HepG2 (cell line): ENCODE results near the gene COL4A2. TPM values are rescaled to one million over a fixed set of nuclear protein-coding genes. Genes with fewer than 3 reads are reported as not detected.
A peak's percentile ranks its signal among the peaks of the same experiment; 100 is the strongest.

Experiments used
- ATAC-seq: fragments of 200-7000 bp; cut with Tn5 transposase; 3 replicates; pipeline ENCODE4 v1.9.1; 2020; ENCODE audit warnings: mild to moderate bottlenecking, moderate library complexity
- BruUV-seq: library from RNA; stranded (reverse); fragments of 400-500 nt; replicated peaks from 2 replicates; lab custom pipeline; 2021; lab: Mats Ljungman, UMichigan
- CTCF ChIA-PET: fragments of 300-600 bp; formaldehyde crosslinking; extraction: SDS; loops from one replicate; lab custom pipeline; 2021; ENCODE audit warnings: low total read pairs, inconsistent platforms, low intra/inter-chr PET ratio; lab: Yijun Ruan, JAX
- POLR2A ChIA-PET: fragments of 350-600 bp; sonication (Branson Sonifier 250); formaldehyde crosslinking; loops from one replicate; lab custom pipeline; 2020; ENCODE audit warnings: antibody characterized with exemption, inconsistent platforms; lab: Yijun Ruan, JAX
- DNase-seq: peaks from one replicate; pipeline ENCODE4 v3.0.0-alpha.2; 2015; ENCODE audit warnings: low spot score
- FAIRE-seq: peaks from 3 replicates; lab custom pipeline; 2011; peaks lifted over from hg19 to GRCh38; lab: Jason Lieb, UNC
- H2AFZ ChIP-seq: one replicate; pipeline ENCODE4 v1.6.1; 2011; ENCODE audit warnings: low read length, inconsistent platforms
- H3K27ac ChIP-seq: fragments of 300-600 bp; 3 replicates; pipeline ENCODE4 v1.8.0; 2011; ENCODE audit warnings: mixed run types, mild to moderate bottlenecking, mixed read lengths, low read length, inconsistent platforms; ENCODE audit not compliant: insufficient read depth; ENCODE audit errors: extremely low read length
- H3K27me3 ChIP-seq, 2 experiments: fragments of 200-600 bp in 1 of 2; 2 replicates in 1 of 2; 3 replicates in 1 of 2; pipeline versions ENCODE4 v1.6.0 to v1.8.0; 2011; ENCODE audit warnings: low read length in 2 of 2, mild to moderate bottlenecking in 2 of 2, moderate library complexity in 2 of 2, inconsistent platforms in 1 of 2; ENCODE audit not compliant: insufficient read depth in 2 of 2, control insufficient read depth in 1 of 2
- H3K36me3 ChIP-seq, 2 experiments: fragments of 200-600 bp in 1 of 2; replicated peaks in 1 of 2; 2 replicates in 1 of 2; 3 replicates in 1 of 2; pipeline versions ENCODE4 v1.5.1 to v1.8.0; 2011; ENCODE audit warnings: low read length in 2 of 2, inconsistent platforms in 1 of 2; ENCODE audit not compliant: insufficient read depth in 2 of 2, control insufficient read depth in 1 of 2
- H3K4me1 ChIP-seq: 2 replicates; pipeline ENCODE4 v1.5.1; 2012; ENCODE audit warnings: low read length, inconsistent platforms; ENCODE audit not compliant: insufficient read depth
- H3K4me2 ChIP-seq: 2 replicates; pipeline ENCODE4 v1.6.0; 2011; ENCODE audit warnings: low read depth, low read length, inconsistent platforms
- H3K4me3 ChIP-seq, 3 experiments: fragments of 200-600 bp in 1 of 3; sonication (generic), shearing (Covaris generic) in 1 of 3; replicated peaks in 1 of 3; 2 replicates each; pipeline ENCODE4 v1.5.1; 2011 to 2016; ENCODE audit warnings: low read length in 3 of 3, inconsistent platforms in 2 of 3, low read depth in 2 of 3, mild to moderate bottlenecking in 2 of 3, control low read depth in 1 of 3, mixed read lengths in 1 of 3; ENCODE audit not compliant: insufficient read depth in 1 of 3
- H3K79me2 ChIP-seq: one replicate; pipeline ENCODE4 v1.6.1; 2011; ENCODE audit warnings: low read length, inconsistent platforms; ENCODE audit not compliant: insufficient read depth
- H3K9ac ChIP-seq: 2 replicates; pipeline ENCODE4 v1.6.0; 2011; ENCODE audit warnings: mild to moderate bottlenecking, low read depth, low read length, inconsistent platforms; ENCODE audit not compliant: insufficient read depth
- H3K9me3 ChIP-seq: 2 replicates; pipeline ENCODE4 v1.5.1; 2012; ENCODE audit warnings: mild to moderate bottlenecking, low read length
- H4K20me1 ChIP-seq: 2 replicates; pipeline ENCODE4 v1.6.0; 2011; ENCODE audit warnings: inconsistent platforms, mild to moderate bottlenecking, low read length, moderate library complexity; ENCODE audit not compliant: insufficient read depth
- AGO1 ChIP-seq: fragments of 200-400 bp; formaldehyde crosslinking; IDR thresholded peaks from 2 replicates; pipeline ENCODE4 v1.6.1; 2017; ENCODE audit warnings: mild to moderate bottlenecking, low read depth, low read length, moderate library complexity; ENCODE audit not compliant: poor library complexity, severe bottlenecking
- DNMT1 ChIP-seq: sonication (generic); formaldehyde crosslinking; IDR thresholded peaks from 2 replicates; pipeline ENCODE4 v1.5.1; 2020; ENCODE audit warnings: mild to moderate bottlenecking, missing genetic modification reagents
- FOSL2 ChIP-seq: sonication (generic); formaldehyde crosslinking; IDR thresholded peaks from 2 replicates; pipeline ENCODE4 v1.4.0; 2020; ENCODE audit warnings: missing genetic modification reagents
- FOXK2 ChIP-seq: fragments of 450-650 bp; IDR thresholded peaks from 2 replicates; pipeline ENCODE4 v1.6.1; 2016
- HNF4G ChIP-seq, 2 experiments: sonication (generic) in 1 of 2; formaldehyde crosslinking in 1 of 2; IDR thresholded peaks; 2 replicates each; pipeline versions ENCODE4 v1.4.0 to v1.6.1; 2011 to 2020; ENCODE audit warnings: borderline replicate concordance in 2 of 2, low read depth in 2 of 2, mild to moderate bottlenecking in 2 of 2, low read length in 1 of 2, missing genetic modification reagents in 1 of 2, moderate library complexity in 1 of 2
- KDM5B ChIP-seq: sonication (generic); formaldehyde crosslinking; IDR thresholded peaks from 2 replicates; pipeline ENCODE4 v1.4.0; 2020; ENCODE audit warnings: missing genetic modification reagents, mild to moderate bottlenecking, borderline replicate concordance
- MAFK ChIP-seq, 2 experiments: IDR thresholded peaks in 1 of 2; conservative IDR thresholded peaks in 1 of 2; 2 replicates each; pipeline ENCODE4 v1.6.1; 2011; ENCODE audit warnings: improper control_type of control experiment in 2 of 2, low read length in 2 of 2
- MYNN ChIP-seq: sonication (generic); formaldehyde crosslinking; IDR thresholded peaks from 2 replicates; pipeline ENCODE4 v1.4.0; 2020; ENCODE audit warnings: mild to moderate bottlenecking, low read depth, missing genetic modification reagents
- NRL ChIP-seq: sonication (generic); formaldehyde crosslinking; IDR thresholded peaks from 2 replicates; pipeline ENCODE4 v1.5.0; 2020; ENCODE audit warnings: missing genetic modification reagents, mild to moderate bottlenecking, moderate library complexity, borderline replicate concordance
- PAX8 ChIP-seq: sonication (generic); formaldehyde crosslinking; IDR thresholded peaks from 2 replicates; pipeline ENCODE4 v1.8.0; 2022; ENCODE audit warnings: mild to moderate bottlenecking, missing genetic modification reagents, borderline replicate concordance
- REL ChIP-seq: sonication (generic); formaldehyde crosslinking; conservative IDR thresholded peaks from 2 replicates; pipeline ENCODE4 v1.8.0; 2022; ENCODE audit warnings: mild to moderate bottlenecking, missing genetic modification reagents, moderate library complexity
- SCMH1 ChIP-seq: sonication (generic); formaldehyde crosslinking; IDR thresholded peaks from 2 replicates; pipeline ENCODE4 v1.9.0; 2021; ENCODE audit warnings: missing genetic modification reagents, mild to moderate bottlenecking, borderline replicate concordance
- SMAD1 ChIP-seq: sonication (generic); formaldehyde crosslinking; IDR thresholded peaks from 2 replicates; pipeline ENCODE4 v1.4.0; 2020; ENCODE audit warnings: missing genetic modification reagents, low read depth, mild to moderate bottlenecking, borderline replicate concordance
- TBX2 ChIP-seq: sonication (generic); formaldehyde crosslinking; IDR thresholded peaks from 2 replicates; pipeline ENCODE4 v1.5.0; 2020; ENCODE audit warnings: missing genetic modification reagents, mild to moderate bottlenecking, borderline replicate concordance
- ZNF556 ChIP-seq: sonication (generic); formaldehyde crosslinking; IDR thresholded peaks from 2 replicates; pipeline ENCODE4 v1.4.0; 2020; ENCODE audit warnings: mild to moderate bottlenecking, missing genetic modification reagents, borderline replicate concordance
- ZNF790 ChIP-seq: sonication (generic); formaldehyde crosslinking; IDR thresholded peaks from 2 replicates; pipeline ENCODE4 v1.8.0; 2022; ENCODE audit warnings: missing genetic modification reagents, mild to moderate bottlenecking, borderline replicate concordance
- WGBS: methylation state at CpG from one replicate; pipeline ENCODE4 v1.1.6; 2017; ENCODE audit warnings: low lambda C conversion rate; 5-methylcytosine and 5-hydroxymethylcytosine counted together
- in situ Hi-C: cut with HindIII; loops from 2 replicates; pipeline ENCODE4 v1.10.0; 2017; ENCODE audit warnings: low pct_unique_long_range_greater_than_20kb; ENCODE audit not compliant: extremely low pct_ligation_motif_present
- intact Hi-C: fragments of 100-400 bp; cut with micrococcal nuclease; formaldehyde crosslinking; loops from one replicate; pipeline ENCODE4 v1.10.0; 2022; ENCODE audit not compliant: unreplicated experiment
- polyA plus RNA-seq, 8 experiments: library from polyadenylated mRNA; depleted of rRNA in 3 of 8; stranded (reverse) in 7 of 8; unstranded in 1 of 8; fragments of >200 nt; fragmentation: Illumina TruSeq in 4 of 8; extraction: Trizol in 4 of 8; gene quantifications; 2 replicates each; pipeline versions ENCODE4 v1.2.1 to v1.2.3, GENCODE V29; 2011 to 2016; ENCODE audit warnings: low read depth in 4 of 8, missing spikeins in 1 of 8, mixed read lengths in 1 of 8; ENCODE audit not compliant: insufficient read depth in 1 of 8
- total RNA-seq, 5 experiments: library from RNA; depleted of rRNA; stranded (reverse); fragments of >200 nt; fragmentation: Illumina TruSeq; extraction: Trizol; gene quantifications; 2 replicates each; pipeline ENCODE4 v1.2.3, GENCODE V29; 2016; ENCODE audit warnings: low read depth in 1 of 5
- TF ChIP-seq, protein P1 (sequence below): sonication (generic); formaldehyde crosslinking; conservative IDR thresholded peaks from 2 replicates; pipeline ENCODE4 v1.8.0; 2022; ENCODE audit warnings: missing genetic modification reagents

COL4A2 gene
- total and polyA plus RNA-seq, 2 of the 13 experiments (the other 11 are each of a cell fraction or from before 2014, with no cell fraction given): 0.22 to 1.9 TPM

GRCh38 chr13:110305544-110305943 is 1.5 kb upstream of the COL4A2 start:
- in situ Hi-C loops: no loop called here
- Histone ChIP-seq H3K36me3 (no peaks in the 10 kb centered on the region), H4K20me1 (no peaks in the 10 kb centered on the region), H3K79me2 (no peaks in the 10 kb centered on the region)
- TF ChIP-seq MAFK (conservative IDR thresholded peaks at IDR 0.05 in 1 of 2, IDR thresholded peaks at IDR 0.05 in 1 of 2; ENCODE audit: low read length in 2 of 2) (peak; percentile 43 to 48; a peak in 2 of 4 replicates), PAX8 (CRISPR knock-in tag) (no peak)
- TF ChIP-seq, all 625 proteins: peak for 1
- intact Hi-C loops: no loop called here
- H3K4me1 ChIP-seq: peaks cover 11% of the 10 kb centered on the region
- ATAC-seq: no peak
- H3K27ac ChIP-seq: no peak overlapping the region
- peaks cover 6 to 55% of the 10 kb centered on the region in 2 experiments; a peak in 4 of 5 replicates for H3K27me3 ChIP-seq
- WGBS: 3% methylated on average over 2 of the region's 2 CpGs
- DNase-seq: no peak
- H3K9ac ChIP-seq: no peak overlapping the region
- ChIA-PET POLR2A (no interaction called here), CTCF (no interaction called here)
- no peak for FAIRE-seq
- H3K4me2 ChIP-seq: no peak overlapping the region
- BruUV-seq: no TSS peak
- H3K9me3 ChIP-seq: no peaks in the 10 kb centered on the region
- no peak overlapping the region for H3K4me3 ChIP-seq
- no peak overlapping the region for H2AFZ ChIP-seq

- H3K4me2 ChIP-seq: no peak overlapping the region
- 2% methylated on average over 6 of the region's 6 CpGs for WGBS
- H3K27me3 ChIP-seq: peaks cover 6 to 57% of the 10 kb centered on the region in 2 experiments; a peak in 4 of 5 replicates
- no peaks in the 10 kb centered on the region for H3K79me2 ChIP-seq
- intact Hi-C loops: no loop called here
- BruUV-seq: no TSS peak
- DNase-seq (no peak), ATAC-seq (no peak), FAIRE-seq (no peak)
- H4K20me1 ChIP-seq: no peaks in the 10 kb centered on the region
- H3K4me1 ChIP-seq: peaks cover 11% of the 10 kb centered on the region
- H2AFZ ChIP-seq: no peak overlapping the region
- in situ Hi-C loops: no loop called here
- POLR2A ChIA-PET: no interaction called here
- H3K9me3 ChIP-seq: no peaks in the 10 kb centered on the region
- no peak overlapping the region for H3K27ac ChIP-seq
- CTCF ChIA-PET: no interaction called here
- H3K9ac ChIP-seq: no peak overlapping the region
- no peak overlapping the region for H3K4me3 ChIP-seq
- H3K36me3 ChIP-seq: no peaks in the 10 kb centered on the region
- no peak for TF ChIP-seq MYNN (CRISPR knock-in tag)
- TF ChIP-seq HNF4G (IDR thresholded peaks at IDR 0.05; ENCODE audit: borderline replicate concordance, low read depth, low read length): no peak
- no peak for TF ChIP-seq HNF4G (CRISPR knock-in tag; IDR thresholded peaks at IDR 0.05; ENCODE audit: borderline replicate concordance, low read depth)
- TF ChIP-seq REL: no peak
- no peak for TF ChIP-seq SMAD1 (CRISPR knock-in tag)
- TF ChIP-seq, protein P1, sequence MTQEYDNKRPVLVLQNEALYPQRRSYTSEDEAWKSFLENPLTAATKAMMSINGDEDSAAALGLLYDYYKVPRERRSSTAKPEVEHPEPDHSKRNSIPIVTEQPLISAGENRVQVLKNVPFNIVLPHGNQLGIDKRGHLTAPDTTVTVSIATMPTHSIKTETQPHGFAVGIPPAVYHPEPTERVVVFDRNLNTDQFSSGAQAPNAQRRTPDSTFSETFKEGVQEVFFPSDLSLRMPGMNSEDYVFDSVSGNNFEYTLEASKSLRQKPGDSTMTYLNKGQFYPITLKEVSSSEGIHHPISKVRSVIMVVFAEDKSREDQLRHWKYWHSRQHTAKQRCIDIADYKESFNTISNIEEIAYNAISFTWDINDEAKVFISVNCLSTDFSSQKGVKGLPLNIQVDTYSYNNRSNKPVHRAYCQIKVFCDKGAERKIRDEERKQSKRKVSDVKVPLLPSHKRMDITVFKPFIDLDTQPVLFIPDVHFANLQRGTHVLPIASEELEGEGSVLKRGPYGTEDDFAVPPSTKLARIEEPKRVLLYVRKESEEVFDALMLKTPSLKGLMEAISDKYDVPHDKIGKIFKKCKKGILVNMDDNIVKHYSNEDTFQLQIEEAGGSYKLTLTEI: no peak
- TF ChIP-seq NRL (CRISPR knock-in tag): no peak
- no peak for TF ChIP-seq FOSL2 (CRISPR knock-in tag)
- TF ChIP-seq TBX2 (CRISPR knock-in tag): no peak
- no peak for TF ChIP-seq KDM5B (CRISPR knock-in tag)
- TF ChIP-seq ZNF556 (CRISPR knock-in tag): no peak
- TF ChIP-seq DNMT1 (CRISPR knock-in tag): no peak
- no peak for TF ChIP-seq ZNF790
- TF ChIP-seq SCMH1 (CRISPR knock-in tag): no peak
- no peak for TF ChIP-seq AGO1
- TF ChIP-seq FOXK2: no peak
These were observed 1.1 kb upstream of the COL4A2 start for GRCh38 chr13:110305949-110306339.
